Tibial artery (tissue), 4 donors: ENCODE measurements around the gene RBM20.

Experiments used
- DNase-seq, 2 donors: peaks; one replicate each; pipeline ENCODE4 v3.0.0-alpha.2; 2019
- H3K27ac ChIP-seq, 2 donors: fragments of 200-600 bp; sonication (generic) in 1 of 2; 1 replicate in 1 of 2; 2 replicates in 1 of 2; pipeline ENCODE4 v1.5.1; 2018 to 2019; ENCODE audit warnings: mild to moderate bottlenecking in 1 of 2
- H3K27me3 ChIP-seq, 2 donors: fragments of 200-600 bp; sonication (generic) in 1 of 2; one replicate each; pipeline versions ENCODE4 v1.5.1 to v1.6.0; 2016 to 2019
- H3K36me3 ChIP-seq, 3 donors: fragments of 200-600 bp; sonication (generic) in 2 of 3; one replicate each; pipeline ENCODE4 v1.5.1; 2016 to 2019; ENCODE audit warnings: mild to moderate bottlenecking in 2 of 3
- H3K4me1 ChIP-seq, 4 donors: fragments of 200-600 bp; sonication (generic) in 2 of 4; 1 replicate in 3 of 4; 2 replicates in 1 of 4; pipeline ENCODE4 v1.5.1; 2016 to 2019
- H3K4me3 ChIP-seq, 2 donors: fragments of 200-600 bp; sonication (generic) in 1 of 2; 1 replicate in 1 of 2; 2 replicates in 1 of 2; pipeline ENCODE4 v1.5.1; 2018 to 2019; ENCODE audit warnings: mild to moderate bottlenecking in 2 of 2
- H3K9me3 ChIP-seq, 3 donors: fragments of 200-600 bp; sonication (generic) in 1 of 3; one replicate each; pipeline ENCODE4 v1.5.1; 2016 to 2019
- CTCF ChIP-seq, 2 experiments: fragments of 200-600 bp in 1 of 2; fragments of 450-650 bp in 1 of 2; IDR thresholded peaks; one replicate each; pipeline ENCODE4 v1.5.1; 2017 to 2019; ENCODE audit warnings: antibody characterized with exemption in 2 of 2, mild to moderate bottlenecking in 1 of 2, moderate library complexity in 1 of 2
- intact Hi-C: fragments of 100-400 bp; cut with DNase I; formaldehyde crosslinking; loops from one replicate; pipeline ENCODE4 v1.15.0; 2023; ENCODE audit warnings: low total_unique reads

Gene RBM20

GRCh38 chr10:110847374-110847773 lies 203.2 kb downstream of the RBM20 start:
- Histone ChIP-seq H3K36me3 (no peaks in the 10 kb centered on the region), H3K4me3 (no peak overlapping the region), H3K9me3 (no peaks in the 10 kb centered on the region), H3K27me3 (no peaks in the 10 kb centered on the region), H3K27ac (no peak overlapping the region), H3K4me1 (peaks cover 0 to 28% (median 0%) of the 10 kb centered on the region in 4 donors)
- no peak for TF ChIP-seq CTCF (IDR thresholded peaks at IDR 0.05)
- intact Hi-C loops: no loop called here
- DNase-seq: no peak

GRCh38 chr10:110848106-110848505 lies 204.0 kb downstream of the RBM20 start:
- Histone ChIP-seq H3K36me3 (no peaks in the 10 kb centered on the region), H3K27me3 (no peaks in the 10 kb centered on the region), H3K27ac (no peak overlapping the region), H3K9me3 (no peaks in the 10 kb centered on the region), H3K4me1 (peaks cover 0 to 35% (median 0%) of the 10 kb centered on the region in 4 donors), H3K4me3 (no peak overlapping the region)
- DNase-seq: no peak
- TF ChIP-seq CTCF (IDR thresholded peaks at IDR 0.05): no peak
- intact Hi-C loops: no loop called here

- intact Hi-C loops: no loop called here
- Histone ChIP-seq H3K4me1 (peaks cover 0 to 30% (median 0%) of the 10 kb centered on the region in 4 donors), H3K27me3 (no peaks in the 10 kb centered on the region), H3K9me3 (no peaks in the 10 kb centered on the region), H3K36me3 (no peaks in the 10 kb centered on the region), H3K27ac (no peak overlapping the region), H3K4me3 (no peak overlapping the region)
- no peak for TF ChIP-seq CTCF (IDR thresholded peaks at IDR 0.05)
- no peak for DNase-seq
Measured at GRCh38 chr10:110850099-110850498, 206.0 kb downstream of the RBM20 start.

GRCh38 chr10:110851020-110851612 lies 207.0 kb downstream of the RBM20 start:
- H3K36me3 ChIP-seq: no peaks in the 10 kb centered on the region
- intact Hi-C loops: no loop called here
- H3K27me3 ChIP-seq: no peaks in the 10 kb centered on the region
- no peaks in the 10 kb centered on the region for H3K9me3 ChIP-seq
- no peak overlapping the region for H3K4me3 ChIP-seq
- peaks cover 0 to 20% (median 0%) of the 10 kb centered on the region in 4 donors for H3K4me1 ChIP-seq
- H3K27ac ChIP-seq: no peak overlapping the region
- no peak for DNase-seq
- TF ChIP-seq CTCF (IDR thresholded peaks at IDR 0.05): no peak

- DNase-seq: no peak
- no peak for TF ChIP-seq CTCF (IDR thresholded peaks at IDR 0.05)
- Histone ChIP-seq H3K4me1 (peaks cover 0 to 16% (median 0%) of the 10 kb centered on the region in 4 donors), H3K27me3 (no peaks in the 10 kb centered on the region), H3K27ac (no peak overlapping the region), H3K9me3 (no peaks in the 10 kb centered on the region), H3K36me3 (no peaks in the 10 kb centered on the region), H3K4me3 (no peak overlapping the region)
- intact Hi-C loops: no loop called here
Measured at GRCh38 chr10:110852255-110852896, 208.2 kb downstream of the RBM20 start.
